Natural killer cell treated with Interleukin-12 subunit alpha and Interleukin-12 subunit beta and Interleukin-15 and Interleukin-18, amount 100 ng/mL, for 72 hours (primary cell): ENCODE measurements around the gene DNAH8. TPM values are rescaled to one million over a fixed set of nuclear protein-coding genes. Genes with fewer than 3 reads are reported as not detected.

Experiments
- ATAC-seq, 2 donors: fragments of 150-1000 bp; cut with Tn5 transposase in 1 of 2; sonication (Bioruptor Pico), chemical (Tn5 transposase) in 1 of 2; 2 replicates each; pipeline ENCODE4 v1.10.0; 2021
- DNase-seq: peaks from one replicate; pipeline ENCODE4 v3.0.0; 2022; ENCODE audit warnings: low spot score
- H3K27ac Mint-ChIP-seq, 2 donors: 1 replicate in 1 of 2; 2 replicates in 1 of 2; pipeline ENCODE4 v1.8.0; 2022; ENCODE audit warnings: mixed read lengths in 2 of 2, mild to moderate bottlenecking in 1 of 2, moderate library complexity in 1 of 2
- H3K27me3 Mint-ChIP-seq, 2 donors: 1 replicate in 1 of 2; 2 replicates in 1 of 2; pipeline ENCODE4 v1.8.0; 2022; ENCODE audit warnings: mixed read lengths in 2 of 2
- H3K36me3 Mint-ChIP-seq: one replicate; pipeline ENCODE4 v1.8.0; 2022; ENCODE audit warnings: mixed read lengths
- H3K4me1 Mint-ChIP-seq, 2 donors: 1 replicate in 1 of 2; 2 replicates in 1 of 2; pipeline ENCODE4 v1.8.0; 2022; ENCODE audit warnings: low read depth in 2 of 2, mixed read lengths in 2 of 2, mild to moderate bottlenecking in 1 of 2
- H3K4me3 Mint-ChIP-seq: one replicate; pipeline ENCODE4 v1.8.0; 2022; ENCODE audit warnings: mixed read lengths
- H3K9me3 Mint-ChIP-seq: 2 replicates; pipeline ENCODE4 v1.8.0; 2022; ENCODE audit warnings: mixed read lengths
- total RNA-seq, 2 donors: library from RNA; stranded (reverse); gene quantifications; one replicate each; pipeline ENCODE4 v1.2.3, GENCODE V29; 2022

Gene DNAH8
- total RNA-seq, 2 donors from 2014 or later: 0.12 to 0.22 TPM

DNA sequence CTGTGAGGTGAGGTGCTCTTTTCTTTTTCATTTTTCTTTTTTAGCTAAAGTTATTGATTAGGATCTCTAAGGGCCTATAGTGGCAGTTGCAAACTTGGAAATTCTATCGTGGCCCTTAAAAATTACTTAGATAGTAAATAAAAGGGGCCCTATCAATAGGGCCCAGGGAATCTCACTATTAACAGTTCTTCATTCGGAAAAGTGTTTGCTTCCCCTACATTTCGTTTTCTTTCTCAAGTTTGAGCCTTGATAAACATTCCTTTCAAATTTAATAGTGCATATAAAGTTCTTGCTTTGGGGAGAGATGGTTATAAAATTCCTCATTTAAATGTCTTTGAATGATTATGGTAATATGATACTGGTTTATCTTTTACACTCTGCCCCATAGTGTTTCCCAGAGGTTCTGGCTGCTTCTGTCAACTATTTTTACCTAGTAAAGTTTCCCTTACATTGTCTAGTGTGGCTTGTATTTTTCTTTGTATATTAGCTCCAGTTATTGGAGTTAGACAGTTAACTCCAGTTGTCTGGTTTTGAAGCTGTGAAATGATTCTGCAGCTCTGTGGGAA lies 263.1 kb downstream of the DNAH8 start:
- H3K4me3 Mint-ChIP-seq: no peak overlapping the region
- no peak overlapping the region for H3K27ac Mint-ChIP-seq
- H3K4me1 Mint-ChIP-seq: no peaks in the 10 kb centered on the region
- H3K27me3 Mint-ChIP-seq: peaks cover 47 to 49% of the 10 kb centered on the region in 2 donors
- no peaks in the 10 kb centered on the region for H3K9me3 Mint-ChIP-seq
- no peak for DNase-seq
- H3K36me3 Mint-ChIP-seq: no peaks in the 10 kb centered on the region
- no peak for ATAC-seq

DNA sequence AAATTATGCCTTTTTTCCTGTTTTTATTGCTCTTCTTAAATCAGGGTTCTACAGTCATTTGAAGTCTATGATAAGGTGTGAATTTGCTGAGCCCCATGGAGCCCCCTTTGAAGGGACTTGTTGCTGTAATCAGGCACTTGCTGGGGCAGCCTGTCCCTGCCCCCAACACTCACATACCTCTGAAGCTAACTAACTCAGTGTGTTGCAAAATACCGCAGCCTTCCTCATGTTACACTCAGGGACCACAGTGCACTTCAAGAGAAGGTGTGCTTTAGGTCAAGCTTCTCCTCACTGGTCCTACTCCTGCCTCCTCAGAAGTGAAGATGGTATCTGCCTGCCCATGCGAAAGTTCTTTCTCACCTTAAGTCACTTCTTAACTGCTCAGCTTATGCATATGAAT lies 267.4 kb downstream of the DNAH8 start:
- Mint-ChIP-seq H3K9me3 (no peaks in the 10 kb centered on the region), H3K36me3 (no peaks in the 10 kb centered on the region), H3K27ac (no peak overlapping the region), H3K4me3 (no peak overlapping the region), H3K4me1 (no peaks in the 10 kb centered on the region), H3K27me3 (peaks cover 22 to 41% of the 10 kb centered on the region in 2 donors)
- DNase-seq: no peak
- ATAC-seq: no peak

DNA sequence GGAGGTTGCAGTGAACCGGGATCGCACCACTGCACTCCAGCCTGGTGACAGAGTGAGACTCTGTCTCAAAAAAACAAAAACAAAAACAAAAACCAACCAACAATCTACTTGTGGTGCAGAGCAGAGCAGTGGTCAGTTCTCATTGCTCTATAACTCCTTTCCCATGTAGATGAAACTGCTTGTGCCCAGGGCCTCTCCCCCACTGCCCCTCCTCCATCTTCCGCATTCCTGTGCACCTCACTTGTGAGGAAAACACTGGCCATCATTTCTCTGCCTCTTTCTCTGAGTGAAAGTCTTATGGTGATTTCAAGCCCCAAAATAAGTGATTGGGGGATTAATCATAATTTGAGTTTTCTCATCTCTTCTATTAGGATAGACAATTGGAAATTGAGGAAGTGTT lies 269.6 kb downstream of the DNAH8 start:
- H3K4me3 Mint-ChIP-seq: no peak overlapping the region
- no peaks in the 10 kb centered on the region for H3K9me3 Mint-ChIP-seq
- DNase-seq: no peak
- H3K27ac Mint-ChIP-seq: no peak overlapping the region
- no peak for ATAC-seq
- no peaks in the 10 kb centered on the region for H3K36me3 Mint-ChIP-seq
- no peaks in the 10 kb centered on the region for H3K4me1 Mint-ChIP-seq
- H3K27me3 Mint-ChIP-seq: peaks cover 15 to 28% of the 10 kb centered on the region in 2 donors

DNA sequence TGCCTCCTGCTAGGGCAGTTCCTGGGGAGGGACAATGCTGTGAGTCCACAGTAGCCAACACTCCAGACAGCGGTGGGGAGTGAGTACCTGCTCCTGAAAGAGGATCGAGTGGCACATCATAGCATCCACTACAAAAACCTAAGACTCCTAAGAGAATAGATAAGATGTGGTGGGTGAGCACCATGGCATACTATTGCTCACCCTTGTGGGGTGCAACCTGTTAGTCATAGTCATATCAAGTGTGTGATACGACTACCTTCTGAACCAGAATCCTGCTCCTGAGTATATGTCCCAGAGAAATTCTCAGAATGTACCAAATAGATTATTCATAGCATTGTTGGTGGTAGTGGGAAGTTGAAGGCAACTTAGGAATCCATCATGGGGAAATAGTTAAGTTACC lies 270.7 kb downstream of the DNAH8 start:
- DNase-seq: no peak
- Mint-ChIP-seq H3K4me3 (no peak overlapping the region), H3K36me3 (no peaks in the 10 kb centered on the region), H3K27ac (no peak overlapping the region), H3K4me1 (no peaks in the 10 kb centered on the region), H3K9me3 (no peaks in the 10 kb centered on the region), H3K27me3 (peaks cover 11 to 19% of the 10 kb centered on the region in 2 donors)
- ATAC-seq: no peak

DNA sequence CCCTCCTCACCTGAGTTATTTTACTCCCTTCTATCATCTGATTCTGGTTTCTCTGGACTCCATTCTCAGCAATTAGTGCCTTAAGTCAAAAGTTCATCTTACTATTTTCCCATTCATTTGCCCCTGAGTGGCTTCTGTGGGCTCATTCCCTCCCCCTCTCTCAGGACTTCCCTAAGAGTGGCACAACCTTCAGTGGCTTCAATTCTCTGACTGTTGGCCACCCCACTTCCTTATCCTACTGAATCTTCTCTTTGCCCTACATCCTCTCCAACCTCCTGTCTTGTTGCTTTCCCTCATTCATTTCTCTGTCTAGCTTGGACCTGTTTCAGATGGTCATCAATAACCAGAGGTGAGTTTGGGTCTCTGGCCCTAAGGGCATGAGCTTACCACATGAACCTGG lies 272.4 kb downstream of the DNAH8 start:
- no peak overlapping the region for H3K4me3 Mint-ChIP-seq
- no peak overlapping the region for H3K27ac Mint-ChIP-seq

DNA sequence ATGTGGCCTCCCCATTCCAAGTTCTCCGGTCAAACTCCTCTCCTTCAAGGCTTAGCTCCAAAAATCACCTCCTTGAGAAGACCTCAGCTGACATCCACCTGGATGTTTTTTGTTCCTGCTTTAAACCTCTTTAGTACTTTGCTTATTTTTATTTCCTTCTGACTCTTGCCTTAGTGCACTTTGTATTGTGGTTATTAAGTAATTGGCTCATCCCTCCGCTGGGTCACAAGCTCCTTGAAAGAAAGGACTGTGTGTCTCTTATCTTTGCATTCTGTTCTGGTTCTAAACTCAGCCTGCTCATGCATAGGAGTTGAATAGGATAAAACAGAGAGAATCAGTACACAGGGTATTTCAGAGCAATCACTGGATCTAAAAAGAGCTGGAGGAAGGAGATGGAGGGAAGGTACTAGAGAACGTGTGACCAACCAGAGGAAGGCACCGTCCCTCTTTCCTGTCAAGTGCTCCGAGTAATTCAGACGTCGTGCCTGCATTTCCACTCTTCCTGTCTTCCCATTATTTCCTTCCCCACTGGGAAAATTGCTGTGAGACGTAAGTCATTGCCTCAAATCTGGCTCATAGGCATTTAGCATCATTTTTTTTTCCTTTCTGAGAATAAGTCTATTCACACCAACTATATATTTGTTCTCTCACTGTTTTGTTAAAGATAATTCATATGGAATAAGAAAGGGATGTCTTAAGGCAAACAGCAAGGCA lies 273.8 kb downstream of the DNAH8 start:
- DNase-seq: no peak
- no peaks in the 10 kb centered on the region for H3K9me3 Mint-ChIP-seq

More for the DNA sequence above, 272.4 kb downstream of the DNAH8 start:
- ATAC-seq (no peak), DNase-seq (no peak)
- Mint-ChIP-seq H3K9me3 (no peaks in the 10 kb centered on the region), H3K27me3 (peaks cover 11 to 16% of the 10 kb centered on the region in 2 donors), H3K36me3 (no peaks in the 10 kb centered on the region), H3K4me1 (no peaks in the 10 kb centered on the region)

DNA sequence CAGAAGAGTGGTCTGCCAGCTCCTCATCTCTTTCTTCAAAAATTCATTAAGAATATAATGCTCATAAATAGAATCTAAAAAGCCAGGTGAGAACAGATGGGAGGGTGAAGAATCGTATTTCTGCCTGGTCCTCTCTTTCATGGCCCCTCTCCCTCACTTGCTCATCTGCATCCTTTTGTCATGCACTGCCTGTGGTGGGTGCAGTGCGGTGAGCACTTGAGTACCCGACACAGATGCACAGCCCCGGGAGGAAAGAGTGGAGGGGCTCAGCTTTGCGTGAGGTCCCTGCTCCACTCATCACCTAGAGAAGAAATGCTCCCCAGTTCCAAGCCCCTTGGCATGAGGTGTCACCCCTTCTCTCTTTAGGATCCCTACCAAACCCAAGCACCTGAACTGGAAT lies 275.4 kb downstream of the DNAH8 start:
- ATAC-seq: no peak

More for the DNA sequence above, 273.8 kb downstream of the DNAH8 start:
- no peaks in the 10 kb centered on the region for H3K36me3 Mint-ChIP-seq
- no peak overlapping the region for H3K4me3 Mint-ChIP-seq
- peaks cover 8 to 12% of the 10 kb centered on the region in 2 donors for H3K27me3 Mint-ChIP-seq
- H3K27ac Mint-ChIP-seq: no peak overlapping the region
- no peaks in the 10 kb centered on the region for H3K4me1 Mint-ChIP-seq
- no peak for ATAC-seq

DNA sequence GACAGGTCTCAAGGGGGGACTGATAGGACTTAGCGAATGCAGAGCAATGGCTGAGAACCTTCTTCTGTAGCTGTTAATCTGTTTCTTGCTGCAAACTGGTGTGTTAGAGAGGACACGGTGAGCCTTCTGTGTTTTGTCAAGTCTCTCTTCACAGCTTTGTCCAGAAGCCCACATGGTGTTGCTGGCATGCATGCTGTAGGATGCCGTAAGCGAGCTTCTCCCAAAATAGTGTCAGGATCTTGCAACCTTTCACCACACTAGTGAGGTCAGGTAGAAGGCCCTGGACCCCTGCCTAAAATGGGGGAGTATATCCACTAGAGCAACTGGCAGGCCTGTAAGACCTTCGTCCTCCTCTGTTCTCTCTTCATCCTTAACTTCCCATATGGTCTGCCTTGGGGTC lies 281.6 kb downstream of the DNAH8 start:
- Mint-ChIP-seq H3K9me3 (no peaks in the 10 kb centered on the region), H3K4me1 (no peaks in the 10 kb centered on the region), H3K4me3 (no peak overlapping the region), H3K27me3 (peaks cover 37 to 57% of the 10 kb centered on the region in 2 donors), H3K27ac (no peak overlapping the region), H3K36me3 (no peaks in the 10 kb centered on the region)
- DNase-seq (no peak), ATAC-seq (no peak)

More for the DNA sequence above, 275.4 kb downstream of the DNAH8 start:
- no peak for DNase-seq
- Mint-ChIP-seq H3K36me3 (no peaks in the 10 kb centered on the region), H3K4me3 (no peak overlapping the region), H3K27ac (no peak overlapping the region), H3K4me1 (no peaks in the 10 kb centered on the region), H3K27me3 (peaks cover 9 to 12% of the 10 kb centered on the region in 2 donors), H3K9me3 (no peaks in the 10 kb centered on the region)

DNA sequence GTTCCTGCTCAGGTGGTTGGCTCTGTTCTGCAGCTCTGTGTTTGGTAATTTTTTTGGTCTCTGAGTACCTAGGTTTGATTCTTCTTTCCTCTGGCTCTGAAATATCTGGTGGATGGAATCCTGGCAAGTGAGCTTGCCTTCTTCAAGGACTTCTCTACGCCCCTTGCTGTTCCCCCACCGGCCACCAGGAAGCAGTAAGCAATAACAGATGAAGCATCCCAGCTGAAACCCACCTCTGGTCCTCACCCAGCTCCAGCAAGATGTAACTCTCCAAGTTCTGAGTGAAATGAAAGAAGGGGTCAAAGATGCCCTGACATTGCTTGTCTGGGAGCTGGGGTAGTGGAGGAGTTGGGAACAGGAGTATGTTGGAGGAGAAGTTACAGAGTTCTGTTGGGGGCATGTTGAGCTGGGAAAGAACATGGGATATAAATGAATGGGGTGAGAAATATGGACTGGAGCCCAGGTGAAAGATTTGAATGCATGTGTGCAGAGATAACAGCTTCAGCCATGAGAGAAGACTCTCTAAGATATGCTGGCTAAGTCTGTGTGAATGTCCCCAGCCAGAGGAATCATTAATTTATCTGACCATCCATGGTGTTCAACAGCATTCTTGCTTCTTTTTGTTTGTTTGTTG lies 282.1 kb downstream of the DNAH8 start:
- Mint-ChIP-seq H3K27me3 (peaks cover 39 to 62% of the 10 kb centered on the region in 2 donors), H3K4me3 (no peak overlapping the region), H3K27ac (no peak overlapping the region), H3K4me1 (no peaks in the 10 kb centered on the region), H3K9me3 (no peaks in the 10 kb centered on the region), H3K36me3 (no peaks in the 10 kb centered on the region)
- no peak for DNase-seq
- ATAC-seq: no peak

DNA sequence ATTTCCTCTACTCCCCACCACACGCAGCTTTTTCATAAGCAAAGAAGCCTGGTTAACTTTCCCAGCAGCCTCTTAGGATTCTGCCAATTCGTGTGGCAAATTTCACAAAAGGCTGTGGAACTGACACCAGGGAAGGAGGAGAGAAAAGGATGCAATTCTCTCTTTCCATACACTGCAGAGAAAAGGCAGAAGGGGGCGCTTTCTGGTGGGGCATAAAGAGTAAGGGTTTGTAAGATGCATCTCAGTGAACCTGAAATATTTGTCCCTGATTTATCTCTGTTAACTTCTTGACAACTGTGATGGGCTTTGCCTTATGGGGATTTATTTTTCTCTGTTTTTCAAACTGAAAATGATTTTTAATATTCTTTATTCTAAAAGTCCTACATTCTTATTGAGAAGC lies 288.0 kb downstream of the DNAH8 start:
- no peak overlapping the region for H3K27ac Mint-ChIP-seq
- H3K27me3 Mint-ChIP-seq: peaks cover 25 to 73% of the 10 kb centered on the region in 2 donors
- ATAC-seq (no peak), DNase-seq (no peak)
- no peaks in the 10 kb centered on the region for H3K9me3 Mint-ChIP-seq
- no peaks in the 10 kb centered on the region for H3K4me1 Mint-ChIP-seq
- no peak overlapping the region for H3K4me3 Mint-ChIP-seq
- no peaks in the 10 kb centered on the region for H3K36me3 Mint-ChIP-seq

DNA sequence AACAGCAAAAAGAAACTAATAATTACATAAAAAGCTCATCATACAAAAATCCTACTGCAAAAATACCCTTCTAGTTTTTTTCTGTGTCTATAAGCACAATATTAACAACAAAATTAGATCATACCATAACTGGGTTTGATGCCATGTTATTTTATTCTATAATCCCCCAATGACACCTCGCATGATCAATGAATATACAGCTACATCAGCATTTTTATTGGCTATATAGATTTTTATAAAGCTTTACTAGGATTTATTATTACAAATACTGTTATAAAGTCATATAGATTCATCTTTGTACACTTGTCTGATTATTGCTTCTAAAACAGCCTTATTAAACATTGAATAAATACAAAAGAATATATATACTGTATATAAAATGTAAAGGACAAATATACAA lies 288.4 kb downstream of the DNAH8 start:
- DNase-seq: no peak
- ATAC-seq: no peak
- Mint-ChIP-seq H3K36me3 (no peaks in the 10 kb centered on the region), H3K27ac (no peak overlapping the region), H3K4me1 (no peaks in the 10 kb centered on the region), H3K27me3 (peaks cover 25 to 77% of the 10 kb centered on the region in 2 donors), H3K9me3 (no peaks in the 10 kb centered on the region), H3K4me3 (no peak overlapping the region)

DNA sequence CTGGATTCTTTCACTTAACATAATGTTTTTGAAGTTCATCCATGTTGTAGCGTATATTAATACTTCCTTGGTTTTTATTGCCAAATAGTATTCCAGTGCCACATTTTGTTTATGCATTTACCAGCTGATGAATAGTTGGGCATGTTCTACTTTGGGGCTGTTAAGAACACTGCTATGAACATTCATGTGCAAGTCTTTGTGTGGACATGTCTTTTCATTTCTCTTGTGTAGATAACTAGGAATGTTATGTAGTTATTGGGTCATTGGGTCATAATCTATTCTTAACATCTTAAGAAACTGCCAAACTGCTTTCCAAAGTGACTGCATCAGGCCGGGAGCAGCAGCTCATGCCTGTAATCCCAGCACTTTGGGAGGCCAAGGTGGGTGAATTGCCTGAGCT lies 289.7 kb downstream of the DNAH8 start:
- H3K27me3 Mint-ChIP-seq: peaks cover 28 to 81% of the 10 kb centered on the region in 2 donors

DNA sequence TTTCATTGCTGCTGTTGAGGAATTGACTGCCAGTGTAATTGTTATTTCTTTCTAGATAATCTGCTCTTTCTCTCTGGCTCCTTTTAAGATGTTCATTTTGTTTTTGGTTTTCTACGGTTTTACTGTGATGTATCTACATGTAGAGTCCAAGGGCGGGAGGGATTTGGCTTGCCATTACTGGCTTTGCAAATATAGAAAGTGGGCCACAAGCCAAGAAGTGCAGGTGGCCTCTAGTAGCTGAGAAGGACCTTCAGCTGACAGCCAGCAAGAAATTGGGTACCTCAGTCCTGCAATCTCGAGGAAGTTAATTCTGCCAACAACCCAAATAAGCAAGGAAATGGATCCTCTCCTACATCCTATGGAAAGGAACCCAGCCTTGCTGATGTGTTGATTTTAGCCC lies 290.7 kb downstream of the DNAH8 start:
- Mint-ChIP-seq H3K27ac (no peak overlapping the region), H3K4me1 (no peaks in the 10 kb centered on the region), H3K27me3 (peaks cover 22 to 73% of the 10 kb centered on the region in 2 donors), H3K36me3 (no peaks in the 10 kb centered on the region), H3K9me3 (no peaks in the 10 kb centered on the region), H3K4me3 (no peak overlapping the region)
- ATAC-seq (no peak), DNase-seq (no peak)

More for the DNA sequence above, 289.7 kb downstream of the DNAH8 start:
- no peaks in the 10 kb centered on the region for H3K4me1 Mint-ChIP-seq
- no peak overlapping the region for H3K27ac Mint-ChIP-seq
- no peak for ATAC-seq
- H3K9me3 Mint-ChIP-seq: no peaks in the 10 kb centered on the region
- no peaks in the 10 kb centered on the region for H3K36me3 Mint-ChIP-seq
- H3K4me3 Mint-ChIP-seq: no peak overlapping the region
- DNase-seq: no peak

DNA sequence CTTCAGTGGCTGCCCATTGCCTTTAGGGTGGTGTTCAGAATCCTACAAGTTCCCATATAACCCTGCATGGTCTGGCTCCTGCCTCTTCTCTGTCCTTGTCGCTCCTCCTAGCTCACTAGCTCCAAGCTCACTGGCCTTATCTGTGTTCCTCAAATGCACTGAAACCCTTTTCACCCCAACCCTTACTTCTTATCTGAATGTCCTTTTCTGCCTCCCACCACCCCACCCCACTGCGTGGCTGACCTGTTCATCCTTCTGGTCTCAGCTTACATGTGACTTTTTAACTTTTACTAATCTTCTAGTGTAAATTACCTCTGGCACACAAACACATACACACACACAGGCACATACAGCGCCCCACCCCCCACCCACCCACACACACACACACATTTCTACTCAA lies 292.5 kb downstream of the DNAH8 start:
- no peak for ATAC-seq
- H3K27ac Mint-ChIP-seq: no peak overlapping the region

More for the DNA sequence above, 292.5 kb downstream of the DNAH8 start:
- peaks cover 27 to 76% of the 10 kb centered on the region in 2 donors for H3K27me3 Mint-ChIP-seq
- no peaks in the 10 kb centered on the region for H3K36me3 Mint-ChIP-seq
- H3K4me3 Mint-ChIP-seq: no peak overlapping the region
- no peaks in the 10 kb centered on the region for H3K9me3 Mint-ChIP-seq
- H3K4me1 Mint-ChIP-seq: no peaks in the 10 kb centered on the region
- no peak for DNase-seq
